ENCODE data around the gene UCP3.

The UCP3 gene

GRCh38 chr11:73950869-73951710 is 57.8 kb downstream of the UCP3 start, which contains the start of gene DNAJB13:
TSS of gene DNAJB13 (plus strand) at chr11:73951026. CDS start at chr11:73951070, 44 bp downstream.
- peaks cover 46% of the 10 kb centered on the region for H3K4me1 ChIP-seq (ENCODE audit: low read length)
- H3K27me3 ChIP-seq (ENCODE audit: low read depth, low read length), result no peaks in the 10 kb centered on the region
- H3K9ac ChIP-seq (ENCODE audit: low read length), result no peak within 1 kb of the TSS
- TF ChIP-seq CTCF (IDR thresholded peaks at IDR 0.05; ENCODE audit: low read depth, low read length), result no peak
- TF ChIP-seq EZH2phosphoT487 (IDR thresholded peaks at IDR 0.05; ENCODE audit: low read depth), result no peak
- peak within 1 kb of the TSS; percentile 17; the same call in 1 of the 2 replicates for H3K27ac ChIP-seq (ENCODE audit: low read length)
- H3K4me3 ChIP-seq (ENCODE audit: low read length), result peak within 1 kb of the TSS; percentile 63
- H3K4me2 ChIP-seq (ENCODE audit: low read length), result peak within 1 kb of the TSS; percentile 62
- H3K36me3 ChIP-seq (replicated peaks; ENCODE audit: low read depth, low read length), result no peaks in the 10 kb centered on the region
- H4K20me1 ChIP-seq (ENCODE audit: insufficient read depth, low read length), result no peaks in the 10 kb centered on the region
- no peaks in the 10 kb centered on the region for H3K79me2 ChIP-seq (ENCODE audit: low read length)
- no peak within 1 kb of the TSS for H2AFZ ChIP-seq (ENCODE audit: low read depth, low read length)
- H3K9me3 ChIP-seq (ENCODE audit: insufficient read depth, low read length), result no peaks in the 10 kb centered on the region
